ENCODE data around the gene FBXO2. TPM values are rescaled to one million over a fixed set of nuclear protein-coding genes. Genes with fewer than 3 reads are reported as not detected.

The FBXO2 gene
- total and polyA plus RNA-seq, 2 of the 4 experiments (the other 2 are of a cell fraction): 0.36 to 1.7 TPM

DNA sequence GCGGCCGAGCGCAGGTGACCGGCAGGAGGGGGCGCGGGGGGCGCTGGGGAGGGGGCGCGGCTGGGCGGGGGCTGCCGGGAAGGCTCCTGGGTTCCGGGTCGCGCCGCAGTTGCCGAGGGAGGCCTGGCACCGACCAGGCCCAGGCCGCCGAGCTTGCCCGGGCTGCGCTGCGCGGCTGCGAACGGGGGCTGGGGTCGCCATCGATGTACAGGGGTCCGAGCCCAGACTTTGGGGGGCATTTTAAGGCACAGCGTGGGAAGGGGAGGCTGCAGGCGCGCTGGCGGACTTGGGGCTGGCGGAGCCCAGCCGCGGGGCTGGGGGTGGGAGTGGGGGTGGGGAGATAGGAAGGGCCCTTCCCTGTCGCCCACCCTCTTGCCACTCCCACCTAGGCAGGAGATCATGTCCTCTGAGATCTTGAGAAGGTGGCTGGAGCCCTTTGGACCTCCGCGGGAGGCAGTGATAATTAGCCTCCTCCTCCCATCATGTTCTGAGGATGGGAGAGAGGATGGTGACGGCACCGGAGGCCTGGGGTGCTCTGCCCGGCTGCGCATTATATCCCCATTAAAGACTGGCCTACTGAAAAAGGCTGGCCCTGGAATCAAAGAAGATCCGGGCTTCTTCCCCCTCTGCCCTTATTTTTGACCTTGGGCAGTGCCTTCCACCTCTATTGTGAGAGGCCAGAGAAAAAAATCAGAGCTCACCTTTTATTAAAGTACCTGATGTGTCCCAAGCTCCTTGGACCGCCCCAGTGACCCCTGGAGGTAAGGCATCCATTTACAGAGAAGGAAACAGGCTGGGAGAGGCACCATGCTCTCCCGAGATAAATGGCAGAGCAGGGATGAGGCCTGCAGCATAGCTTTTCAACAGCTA lies 945 bp upstream of the FBXO2 start:
- intact Hi-C loops (cut with micrococcal nuclease) (loop anchor here (10.0 kb wide), 1 partner anchor 250 kb away; no protein-coding TSS in a partner anchor), dilution Hi-C loops (cut with HindIII; ENCODE audit: low sequenced_read_pairs, unreplicated experiment) (no loop called here), in situ Hi-C loops (cut with MboI; ENCODE audit: low sequenced_read_pairs) (loop anchor here (5.0 kb wide), 1 partner anchor 62 kb away; no protein-coding TSS in a partner anchor)
- H3K79me1 ChIP-seq (ENCODE audit: low read depth in 1 of 2, low read length in 2 of 2): peaks cover 0 to 4% of the 10 kb centered on the region in 2 experiments; a peak in 1 of 4 replicates
- H3K14ac ChIP-seq (replicated peaks; ENCODE audit: low read depth, low read length): peak overlapping the region; percentile 59; the same call in 1 of the 2 replicates
- peaks cover 6% of the 10 kb centered on the region; the same call in 1 of the 2 replicates for H3K27me3 ChIP-seq (ENCODE audit: control insufficient read depth, insufficient read depth, low read length)
- TF ChIP-seq, protein P1, sequence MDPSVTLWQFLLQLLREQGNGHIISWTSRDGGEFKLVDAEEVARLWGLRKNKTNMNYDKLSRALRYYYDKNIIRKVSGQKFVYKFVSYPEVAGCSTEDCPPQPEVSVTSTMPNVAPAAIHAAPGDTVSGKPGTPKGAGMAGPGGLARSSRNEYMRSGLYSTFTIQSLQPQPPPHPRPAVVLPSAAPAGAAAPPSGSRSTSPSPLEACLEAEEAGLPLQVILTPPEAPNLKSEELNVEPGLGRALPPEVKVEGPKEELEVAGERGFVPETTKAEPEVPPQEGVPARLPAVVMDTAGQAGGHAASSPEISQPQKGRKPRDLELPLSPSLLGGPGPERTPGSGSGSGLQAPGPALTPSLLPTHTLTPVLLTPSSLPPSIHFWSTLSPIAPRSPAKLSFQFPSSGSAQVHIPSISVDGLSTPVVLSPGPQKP (IDR thresholded peaks at IDR 0.05; ENCODE audit: borderline replicate concordance, low read depth, low read length): no peak
- TF ChIP-seq, protein P2, sequence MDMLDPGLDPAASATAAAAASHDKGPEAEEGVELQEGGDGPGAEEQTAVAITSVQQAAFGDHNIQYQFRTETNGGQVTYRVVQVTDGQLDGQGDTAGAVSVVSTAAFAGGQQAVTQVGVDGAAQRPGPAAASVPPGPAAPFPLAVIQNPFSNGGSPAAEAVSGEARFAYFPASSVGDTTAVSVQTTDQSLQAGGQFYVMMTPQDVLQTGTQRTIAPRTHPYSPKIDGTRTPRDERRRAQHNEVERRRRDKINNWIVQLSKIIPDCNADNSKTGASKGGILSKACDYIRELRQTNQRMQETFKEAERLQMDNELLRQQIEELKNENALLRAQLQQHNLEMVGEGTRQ (IDR thresholded peaks at IDR 0.05; ENCODE audit: low read depth, low read length): no peak
- H2BK5ac ChIP-seq (ENCODE audit: low read depth, low read length, poor library complexity, severe bottlenecking): no peak overlapping the region
- H2BK120ac ChIP-seq (ENCODE audit: low read depth, low read length): no peak overlapping the region
- H4K5ac ChIP-seq (ENCODE audit: low read depth, low read length): 0 out of 2 replicates have a peak overlapping the region, but pooled peaks have one; percentile 35
- no TSS peak for BruUV-seq (replicated peaks)
- 9% methylated on average over 10 of the region's 45 CpGs; no CpG with 5 or more reads in 1 of the 2 experiments for WGBS, 2 experiments (ENCODE audit: extremely low coverage in 2 of 2, insufficient read length in 1 of 2)
- H3K9me3 ChIP-seq (ENCODE audit: control insufficient read depth, insufficient read depth, low read length): no peaks in the 10 kb centered on the region
- DNase-seq (no peak), ATAC-seq (ENCODE audit: low read depth) (peak; percentile 42)
- peak overlapping the region in 1 of 2 experiments; percentile 63; a peak in 1 of 4 replicates for H4K8ac ChIP-seq (ENCODE audit: low read depth in 2 of 2, low read length in 2 of 2)
- H2AFZ ChIP-seq (replicated peaks; ENCODE audit: low read length, poor library complexity): peak overlapping the region; percentile 83
- no peaks in the 10 kb centered on the region for H3K9me1 ChIP-seq (ENCODE audit: insufficient read depth, low read length)
- H3K18ac ChIP-seq (ENCODE audit: low read depth, low read length): no peak overlapping the region; the same call in 1 of the 2 replicates
- no peaks in the 10 kb centered on the region for H4K20me1 ChIP-seq (ENCODE audit: insufficient read depth, low read length)
- H2BK20ac ChIP-seq (ENCODE audit: low read depth, low read length): no peak overlapping the region
- H3K23ac ChIP-seq (ENCODE audit: low read depth, low read length): no peak overlapping the region
- peak overlapping the region; percentile 89 for H3K4me3 ChIP-seq (ENCODE audit: insufficient read depth, low read depth, low read length)
- no peaks in the 10 kb centered on the region for H3K4me1 ChIP-seq (ENCODE audit: control insufficient read depth, insufficient read depth, low read length)
- H4K91ac ChIP-seq (ENCODE audit: insufficient read depth, low read depth, low read length): no peak overlapping the region
- peak overlapping the region; percentile 39; the same call in 1 of the 2 replicates for H3K4ac ChIP-seq (ENCODE audit: low read depth, low read length)
- H3K4me2 ChIP-seq (ENCODE audit: low read depth, low read length): peak overlapping the region; percentile 96
- H3K27ac ChIP-seq (ENCODE audit: insufficient read depth, low read length): no peak overlapping the region; the same call in 1 of the 2 replicates
- POLR2A ChIA-PET (ENCODE audit: unreplicated experiment): interaction anchor here (1.0 kb wide), 1 partner anchor 9 kb away, joined by 3 read pairs; the partner anchor contains the start of gene FBXO6
- peaks cover 11% of the 10 kb centered on the region; the same call in 1 of the 2 replicates for H3K36me3 ChIP-seq (ENCODE audit: control insufficient read depth, insufficient read depth, low read length)
- H3K9ac ChIP-seq (ENCODE audit: low read depth, low read length): peak overlapping the region; percentile 84
- no peak overlapping the region for H2AK5ac ChIP-seq (ENCODE audit: low read depth, low read length)
- no peak overlapping the region for H2BK15ac ChIP-seq (ENCODE audit: low read depth, low read length)
- CTCF ChIA-PET: interaction anchor here (0.7 to 1.0 kb wide), 2 partner anchors 9 to 10 kb away, joined by 3 read pairs; partner anchors contain the start of gene FBXO6
- H3K56ac ChIP-seq (ENCODE audit: extremely low read depth, insufficient read depth, low read length): no peak overlapping the region
- peak overlapping the region; percentile 52 for H2AK9ac ChIP-seq (replicated peaks; ENCODE audit: low read depth, low read length, poor library complexity)

Measured in IMR-90 (cell line).